Neuronal stem cell (in vitro differentiated cells): ENCODE results near the gene NEUROG1.

Experiments
- DNase-seq: peaks from one replicate; pipeline ENCODE4 v3.0.0-alpha.2; 2013; ENCODE audit warnings: low spot score
- H2AFZ ChIP-seq: one replicate; pipeline ENCODE4 v1.6.1; 2013; ENCODE audit warnings: mild to moderate bottlenecking, low read length, inconsistent platforms
- H2AK5ac ChIP-seq: 2 replicates; pipeline ENCODE4 v1.6.1; 2013; ENCODE audit warnings: low read depth, mild to moderate bottlenecking, inconsistent platforms, low read length, moderate library complexity, mixed read lengths
- H2BK120ac ChIP-seq: 2 replicates; pipeline ENCODE4 v1.6.1; 2013; ENCODE audit warnings: low read depth, mild to moderate bottlenecking, inconsistent platforms, low read length, moderate library complexity, mixed read lengths
- H2BK12ac ChIP-seq: one replicate; pipeline ENCODE4 v1.6.1; 2013; ENCODE audit warnings: low read length, inconsistent platforms
- H2BK15ac ChIP-seq: 2 replicates; pipeline ENCODE4 v1.6.1; 2013; ENCODE audit warnings: mild to moderate bottlenecking, low read length, inconsistent platforms, mixed read lengths
- H2BK5ac ChIP-seq: one replicate; pipeline ENCODE4 v1.6.1; 2013; ENCODE audit warnings: inconsistent platforms, mild to moderate bottlenecking, low read length, moderate library complexity
- H3K14ac ChIP-seq: one replicate; pipeline ENCODE4 v1.6.1; 2013; ENCODE audit warnings: low read length, inconsistent platforms
- H3K18ac ChIP-seq: 2 replicates; pipeline ENCODE4 v1.6.1; 2013; ENCODE audit warnings: low read length, inconsistent platforms
- H3K23ac ChIP-seq: 2 replicates; pipeline ENCODE4 v1.6.1; 2013; ENCODE audit warnings: low read depth, mild to moderate bottlenecking, mixed read lengths, low read length, inconsistent platforms; ENCODE audit not compliant: poor library complexity
- H3K27ac ChIP-seq: replicated peaks from 3 replicates; pipeline ENCODE4 v1.5.1; 2013; ENCODE audit warnings: low read length, inconsistent platforms
- H3K27me3 ChIP-seq, 3 experiments: 2 replicates each; pipeline ENCODE4 v1.6.1; 2013; ENCODE audit warnings: low read length in 3 of 3, mild to moderate bottlenecking in 2 of 3, inconsistent platforms in 1 of 3, low read depth in 1 of 3, mixed read lengths in 1 of 3, moderate library complexity in 1 of 3; ENCODE audit not compliant: control insufficient read depth in 3 of 3, insufficient read depth in 3 of 3
- H3K36me3 ChIP-seq, 2 donors: replicated peaks in 1 of 2; 2 replicates each; pipeline ENCODE4 v1.6.1; 2013; ENCODE audit warnings: low read length in 2 of 2; ENCODE audit not compliant: control insufficient read depth in 2 of 2, insufficient read depth in 2 of 2
- H3K4ac ChIP-seq: 2 replicates; pipeline ENCODE4 v1.6.1; 2013; ENCODE audit warnings: inconsistent platforms, mild to moderate bottlenecking, low read length, moderate library complexity
- H3K4me1 ChIP-seq, 2 donors: 1 replicate in 1 of 2; 2 replicates in 1 of 2; pipeline ENCODE4 v1.6.1; 2013; ENCODE audit warnings: low read length in 2 of 2, low read depth in 1 of 2; ENCODE audit not compliant: control insufficient read depth in 2 of 2, insufficient read depth in 1 of 2
- H3K4me2 ChIP-seq: one replicate; pipeline ENCODE4 v1.6.1; 2013; ENCODE audit warnings: mild to moderate bottlenecking, low read length, inconsistent platforms; ENCODE audit not compliant: insufficient read depth, poor library complexity, severe bottlenecking
- H3K4me3 ChIP-seq, 2 donors: 2 replicates each; pipeline ENCODE4 v1.5.1; 2013; ENCODE audit warnings: low read length in 2 of 2, mild to moderate bottlenecking in 2 of 2, inconsistent platforms in 1 of 2, moderate library complexity in 1 of 2
- H3K79me1 ChIP-seq: one replicate; pipeline ENCODE4 v1.6.1; 2013; ENCODE audit warnings: low read depth, mild to moderate bottlenecking, inconsistent platforms, low read length, moderate library complexity
- H3K9ac ChIP-seq: one replicate; pipeline ENCODE4 v1.6.1; 2013; ENCODE audit warnings: mild to moderate bottlenecking, low read depth, low read length, inconsistent platforms; ENCODE audit not compliant: poor library complexity
- H3K9me3 ChIP-seq, 2 donors: replicated peaks in 1 of 2; 2 replicates each; pipeline versions ENCODE3 to v1.6.1; 2013; ENCODE audit warnings: low read length in 2 of 2, mild to moderate bottlenecking in 2 of 2, inconsistent platforms in 1 of 2, low read depth in 1 of 2, mixed read lengths in 1 of 2, moderate library complexity in 1 of 2; ENCODE audit not compliant: control insufficient read depth in 2 of 2, insufficient read depth in 1 of 2
- H4K8ac ChIP-seq: one replicate; pipeline ENCODE4 v1.6.1; 2013; ENCODE audit warnings: low read depth, mild to moderate bottlenecking, inconsistent platforms, low read length, moderate library complexity
- H4K91ac ChIP-seq: one replicate; pipeline ENCODE4 v1.6.1; 2013; ENCODE audit warnings: low read length, low read depth, mild to moderate bottlenecking, inconsistent platforms; ENCODE audit not compliant: poor library complexity
- WGBS, 2 donors: extraction: QIAGEN DNeasy Blood & Tissue Kit; methylation state at CpG; one replicate each; pipeline ENCODE4 v1.1.7; 2013; ENCODE audit warnings: missing lambda C conversion rate in 2 of 2, mixed read lengths in 1 of 2; ENCODE audit not compliant: insufficient read length in 2 of 2, insufficient replicate concordance in 1 of 2; ENCODE audit errors: extremely low coverage in 2 of 2; 5-methylcytosine and 5-hydroxymethylcytosine counted together

Gene NEUROG1

DNA sequence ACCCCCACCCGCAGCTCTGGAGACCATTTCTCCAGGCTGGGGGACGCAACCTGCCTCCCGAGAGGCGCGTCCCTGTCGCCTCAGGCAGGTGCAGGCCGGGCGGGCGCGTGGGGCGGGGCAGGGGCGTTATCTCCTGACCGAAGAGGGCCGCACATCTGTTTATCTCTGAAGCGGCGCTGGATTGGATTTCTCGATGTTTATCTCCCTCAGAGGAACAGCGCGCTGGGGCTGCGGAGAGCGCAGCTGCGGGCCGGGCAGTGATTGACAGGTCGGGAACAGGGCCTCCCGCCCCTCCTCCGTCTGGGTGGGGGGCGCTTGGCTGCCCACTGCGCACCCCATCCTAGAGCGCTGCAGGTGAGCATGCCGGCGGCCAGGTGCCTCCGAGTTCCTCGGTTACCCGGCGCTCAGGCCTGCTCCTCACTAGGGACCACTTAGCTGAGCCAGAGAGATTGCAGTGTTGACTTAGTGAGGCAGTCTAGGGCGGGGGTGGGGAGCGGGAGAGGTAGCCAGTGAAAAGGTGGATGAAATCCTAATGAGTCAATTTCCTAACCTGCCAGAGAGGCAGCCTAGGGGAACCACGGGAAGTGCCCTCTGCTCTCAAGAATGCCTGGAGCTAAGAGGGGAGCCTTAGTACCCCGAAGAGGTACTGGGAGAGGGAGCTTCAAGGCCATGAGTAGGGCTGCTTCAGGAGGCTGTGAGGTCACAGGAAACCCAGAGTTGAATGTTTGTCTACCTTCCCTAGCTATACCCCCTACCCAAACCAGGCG lies 44.0 kb downstream of the NEUROG1 start:
- Histone ChIP-seq H4K8ac (no peak overlapping the region), H3K23ac (no peak overlapping the region), H3K4me1 (peaks cover 12 to 30% of the 10 kb centered on the region in 2 donors), H3K9ac (no peak overlapping the region), H3K4ac (no peak overlapping the region), H3K27me3 (peaks cover 8 to 98% (median 62%) of the 10 kb centered on the region in 3 experiments), H3K79me1 (no peaks in the 10 kb centered on the region), H2AK5ac (no peak overlapping the region), H3K14ac (no peak overlapping the region), H2BK120ac (no peak overlapping the region), H4K91ac (no peak overlapping the region), H3K18ac (peak overlapping the region; percentile 84), H2BK12ac (no peak overlapping the region), H2BK5ac (no peak overlapping the region), H2AFZ (peak overlapping the region; percentile 57), H3K36me3 (no peaks in the 10 kb centered on the region), H2BK15ac (no peak overlapping the region), H3K4me3 (peak overlapping the region in 1 of 2 donors; percentile 62), H3K4me2 (peak overlapping the region; percentile 58), H3K9me3 (peaks cover 2 to 3% of the 10 kb centered on the region in 2 donors), H3K27ac (no peak overlapping the region)
- no CpG with 5 or more reads among the region's 40 CpGs for WGBS, 2 donors
- no peak for DNase-seq

DNA sequence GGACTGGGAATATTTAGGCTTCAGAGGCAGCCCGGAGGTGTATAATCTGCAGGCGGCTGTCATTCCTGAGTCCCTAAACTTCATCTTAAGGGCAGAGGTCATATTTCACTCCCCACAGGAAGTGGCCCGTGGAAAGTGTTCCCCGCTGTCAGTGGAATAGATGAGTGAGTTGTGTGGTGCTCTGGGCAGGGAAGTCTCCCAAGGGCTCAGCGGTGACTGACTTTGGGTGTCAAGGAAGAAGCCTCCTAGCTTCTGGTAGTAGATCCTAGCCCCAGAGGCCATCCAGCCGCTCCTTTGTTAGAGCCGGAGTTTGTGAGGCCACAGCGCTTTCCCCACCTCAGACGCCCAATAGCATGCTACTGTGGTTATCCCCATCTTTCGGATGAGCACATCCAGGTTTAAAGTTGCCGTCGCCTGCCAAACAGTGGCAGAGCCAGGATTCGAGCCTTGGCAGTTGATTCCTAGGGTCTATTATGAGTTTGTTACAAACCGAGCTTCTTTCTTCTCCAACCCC lies 44.7 kb downstream of the NEUROG1 start:
- H3K4me3 ChIP-seq: no peak overlapping the region
- no peak overlapping the region for H3K18ac ChIP-seq
- peaks cover 2 to 3% of the 10 kb centered on the region in 2 donors for H3K9me3 ChIP-seq
- no peak overlapping the region for H2BK15ac ChIP-seq
- WGBS, 2 donors: no CpG with 5 or more reads among the region's 14 CpGs
- no peaks in the 10 kb centered on the region for H3K36me3 ChIP-seq
- no peak overlapping the region for H2AK5ac ChIP-seq
- peaks cover 12 to 30% of the 10 kb centered on the region in 2 donors for H3K4me1 ChIP-seq
- H3K4me2 ChIP-seq: peak overlapping the region; percentile 58
- H2BK5ac ChIP-seq: no peak overlapping the region
- no peak overlapping the region for H2BK120ac ChIP-seq
- no peak overlapping the region for H2BK12ac ChIP-seq
- H3K27me3 ChIP-seq: peaks cover 8 to 100% (median 68%) of the 10 kb centered on the region in 3 experiments
- no peak overlapping the region for H3K23ac ChIP-seq
- no peak overlapping the region for H4K8ac ChIP-seq
- H4K91ac ChIP-seq: no peak overlapping the region
- H3K4ac ChIP-seq: no peak overlapping the region
- H3K79me1 ChIP-seq: no peaks in the 10 kb centered on the region
- H2AFZ ChIP-seq: peak overlapping the region; percentile 97
- no peak overlapping the region for H3K27ac ChIP-seq
- H3K9ac ChIP-seq: no peak overlapping the region
- no peak overlapping the region for H3K14ac ChIP-seq
- no peak for DNase-seq

DNA sequence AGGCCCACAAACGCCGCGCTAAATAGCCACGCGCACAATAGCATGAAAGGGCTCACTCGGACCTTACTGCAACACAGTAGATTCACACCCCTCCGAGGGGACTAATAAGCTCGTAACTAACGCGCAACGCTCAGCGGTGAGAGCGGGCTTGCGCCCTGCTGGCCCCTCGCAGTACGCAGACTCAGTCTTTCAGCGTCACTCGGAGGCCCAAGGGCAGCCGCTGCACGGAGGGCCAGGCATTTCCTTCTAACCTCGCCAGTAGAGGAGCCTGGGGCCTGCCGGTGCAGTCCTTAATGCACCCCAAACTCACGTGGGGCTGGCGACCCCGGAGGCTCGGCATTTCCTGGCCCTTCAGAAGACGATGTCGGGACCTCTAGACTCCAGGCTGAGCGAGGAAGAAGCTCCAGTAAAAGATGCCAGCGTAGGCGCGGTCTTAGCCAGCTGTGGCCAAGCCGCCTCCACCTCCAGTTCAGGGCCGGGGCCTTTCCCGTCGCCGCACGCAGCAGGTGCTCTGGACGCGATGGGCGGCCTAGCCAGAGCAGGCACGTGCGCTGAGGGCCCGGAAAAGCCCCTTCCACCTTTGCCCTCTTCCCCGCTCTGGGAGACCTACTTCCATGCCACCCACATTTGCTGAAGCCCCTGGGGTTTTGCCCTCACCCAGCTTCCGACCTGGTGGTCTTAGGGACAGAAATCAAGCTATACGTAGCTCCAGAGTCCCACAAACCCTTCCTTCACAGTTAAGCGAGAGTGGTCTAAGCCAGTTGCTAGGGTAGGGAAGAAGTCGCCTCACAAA lies 45.3 kb downstream of the NEUROG1 start:
- H2AFZ ChIP-seq: peak overlapping the region; percentile 97
- no peaks in the 10 kb centered on the region for H3K36me3 ChIP-seq
- no peak overlapping the region for H4K8ac ChIP-seq
- peak overlapping the region; percentile 4 for H2BK12ac ChIP-seq
- H3K9me3 ChIP-seq: peaks cover 2 to 3% of the 10 kb centered on the region in 2 donors
- no peak overlapping the region for H3K23ac ChIP-seq
- H3K27me3 ChIP-seq: peaks cover 8 to 100% (median 75%) of the 10 kb centered on the region in 3 experiments
- H2AK5ac ChIP-seq: no peak overlapping the region
- H3K9ac ChIP-seq: peak overlapping the region; percentile 33
- H3K4me2 ChIP-seq: peak overlapping the region; percentile 96
- H2BK120ac ChIP-seq: no peak overlapping the region
- no peak overlapping the region for H3K14ac ChIP-seq
- H3K79me1 ChIP-seq: no peaks in the 10 kb centered on the region
- WGBS, 2 donors: no CpG with 5 or more reads among the region's 49 CpGs
- no peak for DNase-seq
- no peak overlapping the region for H3K4ac ChIP-seq
- H2BK5ac ChIP-seq: no peak overlapping the region
- peak overlapping the region; percentile 52 for H2BK15ac ChIP-seq
- no peak overlapping the region for H4K91ac ChIP-seq
- no peak overlapping the region for H3K27ac ChIP-seq
- H3K4me1 ChIP-seq: peaks cover 12 to 30% of the 10 kb centered on the region in 2 donors
- H3K18ac ChIP-seq: peak overlapping the region; percentile 86
- H3K4me3 ChIP-seq: peak overlapping the region; percentile 19 to 59
